Measurements from ENCODE around the gene ZFYVE28. TPM values are rescaled to one million over a fixed set of nuclear protein-coding genes. Genes with fewer than 3 reads are reported as not detected.

Gene ZFYVE28
- total RNA-seq, 4 donors from 2014 or later = 8.5 to 15.0 (median 11.7) TPM

- TF ChIP-seq CTCF (IDR thresholded peaks at IDR 0.05; ENCODE audit: low read depth) = no peak
These were observed 24.8 kb upstream of the ZFYVE28 start for GRCh38 chr4:2443061-2443730.

GRCh38 chr4:2442175-2442993, 23.9 kb upstream of the ZFYVE28 start:
- TF ChIP-seq CTCF (IDR thresholded peaks at IDR 0.05; ENCODE audit: low read depth) = no peak

- no peak for TF ChIP-seq CTCF (IDR thresholded peaks at IDR 0.05; ENCODE audit: low read depth)
These were observed 23.1 kb upstream of the ZFYVE28 start for GRCh38 chr4:2441393-2442174.

- no peak for TF ChIP-seq CTCF (IDR thresholded peaks at IDR 0.05; ENCODE audit: low read depth)
These were observed 20.6 kb upstream of the ZFYVE28 start for GRCh38 chr4:2438822-2439718.

- no peak for TF ChIP-seq CTCF (IDR thresholded peaks at IDR 0.05; ENCODE audit: low read depth)
These were observed 19.2 kb upstream of the ZFYVE28 start for GRCh38 chr4:2437475-2438215.

GRCh38 chr4:2436761-2437474, 18.5 kb upstream of the ZFYVE28 start:
- TF ChIP-seq CTCF (IDR thresholded peaks at IDR 0.05; ENCODE audit: low read depth) = no peak
